Progenitor cell of endocrine pancreas (in vitro differentiated cells): ENCODE results near the gene PRDM5. TPM values are rescaled to one million over a fixed set of nuclear protein-coding genes. Genes with fewer than 3 reads are reported as not detected.

Source experiments
- DNase-seq: peaks from one replicate; pipeline ENCODE4 v3.0.0; 2021; ENCODE audit warnings: low spot score; ENCODE audit not compliant: unreplicated experiment
- H3K27ac Mint-ChIP-seq: 2 replicates; pipeline ENCODE4 v1.8.0; 2021; ENCODE audit warnings: mild to moderate bottlenecking, moderate library complexity, mixed read lengths
- H3K27me3 Mint-ChIP-seq: 2 replicates; pipeline ENCODE4 v1.8.0; 2021; ENCODE audit warnings: mixed read lengths
- H3K36me3 Mint-ChIP-seq: 2 replicates; pipeline ENCODE4 v1.8.0; 2022; ENCODE audit warnings: mixed read lengths; ENCODE audit not compliant: insufficient read depth
- H3K4me1 Mint-ChIP-seq: 2 replicates; pipeline ENCODE4 v1.8.0; 2021; ENCODE audit warnings: low read depth, mixed read lengths
- H3K4me3 Mint-ChIP-seq: 2 replicates; pipeline ENCODE4 v1.8.0; 2021; ENCODE audit warnings: low read depth, mild to moderate bottlenecking, moderate library complexity, mixed read lengths
- H3K9me3 Mint-ChIP-seq: 2 replicates; pipeline ENCODE4 v1.8.0; 2021; ENCODE audit warnings: low read depth, mixed read lengths
- total RNA-seq: library from RNA; stranded (reverse); gene quantifications from 2 replicates; pipeline ENCODE4 v1.2.1, GENCODE V29; 2021
- TF ChIP-seq, protein P1 (sequence below): fragments of 200-600 bp; sonication (generic); IDR thresholded peaks from one replicate; pipeline ENCODE4 v1.5.0; 2021; ENCODE audit warnings: antibody characterized with exemption, mild to moderate bottlenecking; ENCODE audit not compliant: unreplicated experiment

PRDM5 gene
- total RNA-seq, 1 donor from 2014 or later, result 18.9 TPM

DNA sequence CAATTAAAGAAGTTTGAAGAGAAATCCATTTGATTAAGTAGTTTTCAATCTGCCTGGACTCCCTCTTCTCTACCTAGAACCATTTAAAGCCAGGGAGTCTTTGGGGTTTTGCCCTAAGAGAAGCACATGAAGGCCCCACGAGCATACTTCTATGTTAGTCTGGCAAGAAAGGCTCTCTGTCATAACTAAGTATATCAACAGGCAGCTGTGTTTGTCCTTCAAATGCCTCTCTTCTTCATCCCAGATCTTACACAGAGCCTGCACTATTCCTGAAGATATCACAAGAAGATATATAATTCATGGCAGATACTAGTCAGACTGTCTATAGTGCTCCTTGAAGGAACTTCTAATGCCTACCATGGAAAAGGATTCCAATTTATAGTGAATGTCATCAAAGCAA, 206.2 kb downstream of the PRDM5 start:
- no peaks in the 10 kb centered on the region for H3K27me3 Mint-ChIP-seq
- H3K27ac Mint-ChIP-seq, result no peak overlapping the region
- no peak for DNase-seq
- no peak overlapping the region for H3K4me3 Mint-ChIP-seq
- TF ChIP-seq, protein P1, sequence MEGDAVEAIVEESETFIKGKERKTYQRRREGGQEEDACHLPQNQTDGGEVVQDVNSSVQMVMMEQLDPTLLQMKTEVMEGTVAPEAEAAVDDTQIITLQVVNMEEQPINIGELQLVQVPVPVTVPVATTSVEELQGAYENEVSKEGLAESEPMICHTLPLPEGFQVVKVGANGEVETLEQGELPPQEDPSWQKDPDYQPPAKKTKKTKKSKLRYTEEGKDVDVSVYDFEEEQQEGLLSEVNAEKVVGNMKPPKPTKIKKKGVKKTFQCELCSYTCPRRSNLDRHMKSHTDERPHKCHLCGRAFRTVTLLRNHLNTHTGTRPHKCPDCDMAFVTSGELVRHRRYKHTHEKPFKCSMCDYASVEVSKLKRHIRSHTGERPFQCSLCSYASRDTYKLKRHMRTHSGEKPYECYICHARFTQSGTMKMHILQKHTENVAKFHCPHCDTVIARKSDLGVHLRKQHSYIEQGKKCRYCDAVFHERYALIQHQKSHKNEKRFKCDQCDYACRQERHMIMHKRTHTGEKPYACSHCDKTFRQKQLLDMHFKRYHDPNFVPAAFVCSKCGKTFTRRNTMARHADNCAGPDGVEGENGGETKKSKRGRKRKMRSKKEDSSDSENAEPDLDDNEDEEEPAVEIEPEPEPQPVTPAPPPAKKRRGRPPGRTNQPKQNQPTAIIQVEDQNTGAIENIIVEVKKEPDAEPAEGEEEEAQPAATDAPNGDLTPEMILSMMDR, result no peak
- peaks cover 12% of the 10 kb centered on the region for H3K4me1 Mint-ChIP-seq
- H3K36me3 Mint-ChIP-seq, result no peaks in the 10 kb centered on the region
- H3K9me3 Mint-ChIP-seq, result no peaks in the 10 kb centered on the region

DNA sequence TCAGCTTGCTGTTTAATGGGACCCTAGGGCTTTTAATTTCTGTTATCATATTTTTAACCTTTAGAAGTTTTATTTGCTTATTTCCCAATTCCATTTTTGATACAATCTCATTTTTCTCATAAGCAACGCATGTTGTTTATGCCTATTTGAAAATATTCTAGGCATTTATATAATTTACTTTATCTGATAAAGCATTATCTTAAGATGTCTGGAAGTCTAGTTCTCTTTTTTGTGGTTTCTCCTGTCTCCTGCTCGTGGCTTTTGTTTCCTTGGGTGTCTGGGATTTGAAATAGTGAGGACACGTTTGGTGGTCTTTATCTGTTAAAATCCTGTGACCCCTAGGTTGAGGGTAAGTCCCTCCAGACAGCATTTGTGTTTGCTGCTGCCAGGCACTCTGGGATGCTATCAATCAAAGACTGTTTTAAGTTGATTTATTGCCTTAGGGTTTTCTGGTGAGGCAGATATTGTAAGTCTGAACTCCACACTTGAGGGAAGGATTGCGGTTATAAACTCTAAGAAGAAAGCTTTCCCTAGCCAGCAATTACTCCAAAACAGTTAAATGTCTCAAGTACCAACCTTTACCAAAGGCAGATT, 208.0 kb downstream of the PRDM5 start:
- no peak overlapping the region for H3K4me3 Mint-ChIP-seq
- H3K36me3 Mint-ChIP-seq, result no peaks in the 10 kb centered on the region
- no peaks in the 10 kb centered on the region for H3K9me3 Mint-ChIP-seq
- H3K27ac Mint-ChIP-seq, result no peak overlapping the region
- peaks cover 13% of the 10 kb centered on the region for H3K4me1 Mint-ChIP-seq
- no peaks in the 10 kb centered on the region for H3K27me3 Mint-ChIP-seq
- TF ChIP-seq, protein P1, result no peak
- DNase-seq, result no peak

DNA sequence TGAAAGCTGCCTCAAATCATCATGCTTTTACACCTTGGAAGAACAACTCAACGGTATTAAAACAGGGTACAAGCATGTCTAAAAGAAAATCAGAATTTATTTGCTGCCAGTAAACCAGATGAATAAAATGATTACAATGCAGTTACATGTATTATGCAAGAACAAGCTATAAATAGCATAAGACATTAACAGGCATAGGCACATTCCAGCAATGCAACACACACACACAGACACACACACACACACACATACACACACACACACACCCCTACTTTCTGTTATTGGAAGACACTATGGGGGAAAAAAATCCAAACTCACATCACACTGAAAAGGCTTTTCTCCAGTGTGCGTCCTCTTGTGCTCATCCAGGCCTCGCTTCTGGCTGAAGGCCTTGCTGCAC, 212.5 kb downstream of the PRDM5 start:
- H3K27ac Mint-ChIP-seq, result no peak overlapping the region
- no peaks in the 10 kb centered on the region for H3K9me3 Mint-ChIP-seq
- H3K4me3 Mint-ChIP-seq, result no peak overlapping the region
- H3K4me1 Mint-ChIP-seq, result peaks cover 3% of the 10 kb centered on the region
- H3K27me3 Mint-ChIP-seq, result no peaks in the 10 kb centered on the region
- no peak for DNase-seq
- peaks cover 4% of the 10 kb centered on the region for H3K36me3 Mint-ChIP-seq
- TF ChIP-seq, protein P1, result no peak

GRCh38 chr4:120704538-120704937, 218.0 kb downstream of the PRDM5 start:
- no peak overlapping the region for H3K27ac Mint-ChIP-seq
- no peak overlapping the region for H3K4me3 Mint-ChIP-seq
- TF ChIP-seq, protein P1, result no peak
- H3K27me3 Mint-ChIP-seq, result no peaks in the 10 kb centered on the region
- peaks cover 5% of the 10 kb centered on the region for H3K36me3 Mint-ChIP-seq
- no peak for DNase-seq
- peaks cover 2% of the 10 kb centered on the region for H3K4me1 Mint-ChIP-seq
- H3K9me3 Mint-ChIP-seq, result no peaks in the 10 kb centered on the region

GRCh38 chr4:120703908-120704307, 218.6 kb downstream of the PRDM5 start:
- Mint-ChIP-seq H3K36me3 (peaks cover 5% of the 10 kb centered on the region), H3K9me3 (no peaks in the 10 kb centered on the region), H3K27me3 (no peaks in the 10 kb centered on the region), H3K27ac (no peak overlapping the region), H3K4me1 (no peaks in the 10 kb centered on the region), H3K4me3 (no peak overlapping the region)
- TF ChIP-seq, protein P1, result no peak
- no peak for DNase-seq
